Stimulated activated CD8-positive, alpha-beta memory T cell treated with anti-CD3 and anti-CD28 coated beads, Interleukin-4, amount 100 ng/mL, for 1 hour (primary cell): Measurements from ENCODE around the gene OR4M1.
"Not testable (repeated sequence)": the region's sequence is repeated elsewhere in the genome, so short reads cannot be mapped to it uniquely, and the experiment has no call there.

Experiments used
- DNase-seq, 2 donors: peaks; one replicate each; pipeline ENCODE4 v3.0.0-alpha.2; 2020; ENCODE audit warnings: low read depth in 2 of 2, low spot score in 1 of 2

The OR4M1 gene

GRCh38 chr14:19821016-19821415 lies 47.7 kb downstream of the OR4M1 start:
- not testable (repeated sequence) for DNase-seq

- no peak for DNase-seq
Observed at GRCh38 chr14:19823178-19823577, 49.9 kb downstream of the OR4M1 start.

DNA sequence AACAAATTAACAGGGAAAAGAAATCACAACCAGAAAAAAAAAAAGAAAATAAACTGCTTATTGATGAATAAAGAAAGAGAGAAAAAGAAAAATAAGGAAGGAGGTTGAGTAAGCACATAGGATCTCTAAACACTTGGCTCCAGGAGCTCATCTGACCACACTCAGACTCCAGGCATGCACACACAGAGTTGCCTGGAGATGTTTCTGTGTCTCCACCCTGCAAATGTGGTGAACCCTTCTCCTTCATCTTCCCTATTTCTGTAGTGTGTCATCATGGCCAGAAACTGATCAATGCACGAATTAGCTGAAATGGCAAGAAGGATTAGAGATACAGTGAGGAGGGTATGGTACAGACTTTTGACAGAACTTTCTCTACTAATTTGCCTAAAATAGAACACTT lies 50.5 kb downstream of the OR4M1 start:
- DNase-seq = no peak

- not testable (repeated sequence) for DNase-seq
Observed at GRCh38 chr14:19827626-19828244, 54.4 kb downstream of the OR4M1 start.

- no peak for DNase-seq
Observed at GRCh38 chr14:19828314-19828713, 55.0 kb downstream of the OR4M1 start.
